HCT116 (cell line): ENCODE measurements around the gene EEF1B2. TPM values are rescaled to one million over a fixed set of nuclear protein-coding genes. Genes with fewer than 3 reads are reported as not detected.

ENCODE experiments used
- ATAC-seq: fragments of 200-7000 bp; cut with Tn5 transposase; 2 replicates; pipeline ENCODE4 v1.9.1; 2020; ENCODE audit warnings: mild to moderate bottlenecking, moderate library complexity
- BruUV-seq: library from RNA; stranded (reverse); fragments of 400-500 nt; replicated peaks from 2 replicates; lab custom pipeline; 2021; lab: Mats Ljungman, UMichigan
- CTCF ChIA-PET: fragments of 300-600 bp; sonication (Branson Sonifier 250); formaldehyde crosslinking; loops from one replicate; lab custom pipeline; 2021; ENCODE audit warnings: antibody characterized with exemption; lab: Charles Lee
- POLR2A ChIA-PET: fragments of 300-600, 350-600 bp; sonication (Branson Sonifier 250); formaldehyde crosslinking; loops from one replicate; lab custom pipeline; 2021; ENCODE audit warnings: antibody characterized with exemption; lab: Charles Lee
- RAD21 ChIA-PET, 2 experiments: fragments of 300-600 bp; sonication (Branson Sonifier 250); formaldehyde crosslinking; loops; one replicate each; lab custom pipeline; 2023; ENCODE audit warnings: low total read pairs in 2 of 2; ENCODE audit not compliant: uncharacterized antibody in 2 of 2, unreplicated experiment in 2 of 2, low non-redundant PET in 1 of 2; lab: Charles Lee
- DNase-seq: peaks from one replicate; pipeline ENCODE4 v3.0.0-alpha.2; 2010; ENCODE audit warnings: low read depth, low spot score
- H2AFZ ChIP-seq: fragments of 200-600 bp; shearing (Covaris generic), sonication (generic); 2 replicates; pipeline ENCODE4 v1.6.1; 2017; ENCODE audit warnings: low read depth, mixed run types, mixed read lengths, antibody characterized with exemption, low read length; ENCODE audit not compliant: poor library complexity, severe bottlenecking
- H3K27ac ChIP-seq: 2 replicates; pipeline ENCODE4 v1.5.1; 2012; ENCODE audit warnings: low read depth, low read length
- H3K27me3 ChIP-seq: fragments of 200-600 bp; sonication (generic); 2 replicates; pipeline ENCODE4 v1.6.1; 2016; ENCODE audit warnings: mixed run types, low read length, mixed read lengths; ENCODE audit not compliant: insufficient read depth
- H3K36me3 ChIP-seq, 2 experiments: fragments of 200-500 bp in 1 of 2; fragments of 200-600 bp in 1 of 2; sonication (Bioruptor generic) in 1 of 2; sonication (generic) in 1 of 2; 2 replicates each; pipeline versions ENCODE4 v1.5.1 to v1.6.1; 2014 to 2016; ENCODE audit warnings: low read length in 2 of 2, inconsistent platforms in 1 of 2, mixed read lengths in 1 of 2, mixed run types in 1 of 2; ENCODE audit not compliant: insufficient read depth in 2 of 2, control insufficient read depth in 1 of 2
- H3K4me1 ChIP-seq, 2 experiments: fragments of 200-600 bp in 1 of 2; sonication (generic) in 1 of 2; 2 replicates each; pipeline versions ENCODE4 v1.5.1 to v1.6.1; 2012 to 2017; ENCODE audit warnings: low read length in 2 of 2, inconsistent platforms in 1 of 2, mild to moderate bottlenecking in 1 of 2, mixed read lengths in 1 of 2, mixed run types in 1 of 2, moderate library complexity in 1 of 2; ENCODE audit not compliant: insufficient read depth in 2 of 2, control insufficient read depth in 1 of 2
- H3K4me2 ChIP-seq: fragments of 200-600 bp; sonication (generic); 2 replicates; pipeline ENCODE4 v1.6.1; 2017; ENCODE audit warnings: mixed run types, low read length, mixed read lengths
- H3K4me3 ChIP-seq, 2 experiments: fragments of 200-600 bp in 1 of 2; sonication (generic) in 1 of 2; replicated peaks in 1 of 2; 2 replicates each; pipeline ENCODE4 v1.5.1; 2011 to 2016; ENCODE audit warnings: low read length in 2 of 2, control low read depth in 1 of 2, low read depth in 1 of 2, mild to moderate bottlenecking in 1 of 2, mixed read lengths in 1 of 2, mixed run types in 1 of 2
- H3K79me2 ChIP-seq: fragments of 200-600 bp; sonication (generic); 2 replicates; pipeline ENCODE4 v1.6.1; 2017; ENCODE audit warnings: mild to moderate bottlenecking, mixed run types, low read length, moderate library complexity, mixed read lengths; ENCODE audit not compliant: insufficient read depth
- H3K9ac ChIP-seq: fragments of 200-600 bp; sonication (generic); 2 replicates; pipeline ENCODE4 v1.6.1; 2016; ENCODE audit warnings: low read length, mixed read lengths
- H3K9me2 ChIP-seq: fragments of 200-600 bp; sonication (generic), shearing (Covaris generic); 2 replicates; pipeline ENCODE4 v1.6.1; 2017; ENCODE audit warnings: mixed run types, mild to moderate bottlenecking, moderate library complexity; ENCODE audit not compliant: insufficient read depth
- H3K9me3 ChIP-seq, 2 experiments: fragments of 200-500 bp in 1 of 2; fragments of 200-600 bp in 1 of 2; sonication (Bioruptor generic) in 1 of 2; sonication (generic) in 1 of 2; 2 replicates each; pipeline ENCODE4 v1.6.1; 2014 to 2017; ENCODE audit warnings: low read length in 2 of 2, mixed read lengths in 2 of 2, inconsistent platforms in 1 of 2, low read depth in 1 of 2, mild to moderate bottlenecking in 1 of 2, mixed run types in 1 of 2, moderate library complexity in 1 of 2; ENCODE audit not compliant: control insufficient read depth in 1 of 2, insufficient read depth in 1 of 2
- H4K20me1 ChIP-seq: fragments of 200-600 bp; sonication (generic), shearing (Covaris generic); 2 replicates; pipeline ENCODE4 v1.6.1; 2017; ENCODE audit warnings: mixed run types, mild to moderate bottlenecking, moderate library complexity; ENCODE audit not compliant: insufficient read depth
- CTCF ChIP-seq, 3 experiments: fragments of 200-600 bp in 1 of 3; sonication (generic) in 1 of 3; IDR thresholded peaks in 2 of 3; conservative IDR thresholded peaks in 1 of 3; 2 replicates each; pipeline ENCODE4 v1.5.1; 2012 to 2017; ENCODE audit warnings: low read depth in 2 of 3, low read length in 2 of 3, antibody characterized with exemption in 1 of 3, borderline replicate concordance in 1 of 3, control low read depth in 1 of 3, mild to moderate bottlenecking in 1 of 3, mixed read lengths in 1 of 3, mixed run types in 1 of 3, moderate library complexity in 1 of 3; ENCODE audit not compliant: insufficient read depth in 1 of 3
- EGR1 ChIP-seq: IDR thresholded peaks from 2 replicates; pipeline ENCODE4 v1.6.1; 2012; ENCODE audit warnings: low read depth
- MAX ChIP-seq: IDR thresholded peaks from 2 replicates; pipeline ENCODE4 v1.6.1; 2012
- POLR2A ChIP-seq: IDR thresholded peaks from 2 replicates; pipeline ENCODE4 v1.7.0; 2011; ENCODE audit warnings: borderline replicate concordance; ENCODE audit not compliant: insufficient read depth, insufficient read length; ENCODE audit errors: extremely low read depth
- RAD21 ChIP-seq: IDR thresholded peaks from 2 replicates; pipeline ENCODE4 v1.6.1; 2012; ENCODE audit warnings: low read depth, mild to moderate bottlenecking
- REST ChIP-seq: IDR thresholded peaks from 2 replicates; pipeline ENCODE4 v1.6.1; 2012; ENCODE audit warnings: low read depth
- SRF ChIP-seq: IDR thresholded peaks from 2 replicates; pipeline ENCODE4 v1.6.1; 2012; ENCODE audit warnings: low read depth
- TCF7L2 ChIP-seq: IDR thresholded peaks from 2 replicates; pipeline ENCODE4 v1.7.0; 2011; ENCODE audit warnings: borderline replicate concordance, inconsistent platforms; ENCODE audit not compliant: insufficient read depth, insufficient read length; ENCODE audit errors: extremely low read depth
- ZNF274 ChIP-seq: fragments of 200-500 bp; sonication (Bioruptor generic); IDR thresholded peaks from 2 replicates; pipeline ENCODE4 v1.6.1; 2014; ENCODE audit warnings: mild to moderate bottlenecking, low read depth, low read length, inconsistent platforms
- intact Hi-C: fragments of 100-400 bp; cut with micrococcal nuclease; formaldehyde crosslinking; loops from 2 replicates; pipeline ENCODE4 v1.10.0; 2022
- total RNA-seq: library from RNA; stranded (reverse); gene quantifications from one replicate; pipeline ENCODE4 v1.2.1, GENCODE V29; 2021; ENCODE audit not compliant: unreplicated experiment

The EEF1B2 gene
- total RNA-seq, 1 experiment from 2014 or later: 985 TPM

- Histone ChIP-seq H3K27me3 (no peaks in the 10 kb centered on the region), H3K4me1 (no peaks in the 10 kb centered on the region), H3K36me3 (no peaks in the 10 kb centered on the region), H3K9me2 (no peaks in the 10 kb centered on the region), H4K20me1 (peaks cover 3% of the 10 kb centered on the region; the same call in 1 of the 2 replicates), H3K4me3 (no peak overlapping the region), H3K27ac (no peak overlapping the region), H3K9ac (no peak overlapping the region), H3K79me2 (no peaks in the 10 kb centered on the region), H3K4me2 (no peak overlapping the region), H3K9me3 (no peaks in the 10 kb centered on the region), H2AFZ (no peak overlapping the region)
- RAD21 ChIA-PET: no interaction called here
- no TSS peak for BruUV-seq
- TF ChIP-seq CTCF (IDR thresholded peaks at IDR 0.05 in 2 of 3, conservative IDR thresholded peaks at IDR 0.05 in 1 of 3; ENCODE audit: borderline replicate concordance in 1 of 3, insufficient read depth in 1 of 3, low read depth in 2 of 3, low read length in 2 of 3): no peak
- TF ChIP-seq RAD21: no peak
- TF ChIP-seq MAX: no peak
- TF ChIP-seq POLR2A: no peak
- TF ChIP-seq EGR1: no peak
- TF ChIP-seq SRF: no peak
- no peak for TF ChIP-seq TCF7L2
- TF ChIP-seq ZNF274: no peak
- TF ChIP-seq REST: no peak
- intact Hi-C loops: no loop called here
- ATAC-seq (no peak), DNase-seq (no peak)
- CTCF ChIA-PET: no interaction called here
- POLR2A ChIA-PET: no interaction called here
These were observed 46.7 kb upstream of the EEF1B2 start for GRCh38 chr2:206112846-206113547.
